ENCODE data around the gene SLC7A9. TPM values are rescaled to one million over a fixed set of nuclear protein-coding genes. Genes with fewer than 3 reads are reported as not detected.
"Not testable (repeated sequence)": the region's sequence is repeated elsewhere in the genome, so short reads cannot be mapped to it uniquely, and the experiment has no call there.

SLC7A9 gene
- total RNA-seq, 1 donor from 2014 or later, result 5.4 TPM

DNA sequence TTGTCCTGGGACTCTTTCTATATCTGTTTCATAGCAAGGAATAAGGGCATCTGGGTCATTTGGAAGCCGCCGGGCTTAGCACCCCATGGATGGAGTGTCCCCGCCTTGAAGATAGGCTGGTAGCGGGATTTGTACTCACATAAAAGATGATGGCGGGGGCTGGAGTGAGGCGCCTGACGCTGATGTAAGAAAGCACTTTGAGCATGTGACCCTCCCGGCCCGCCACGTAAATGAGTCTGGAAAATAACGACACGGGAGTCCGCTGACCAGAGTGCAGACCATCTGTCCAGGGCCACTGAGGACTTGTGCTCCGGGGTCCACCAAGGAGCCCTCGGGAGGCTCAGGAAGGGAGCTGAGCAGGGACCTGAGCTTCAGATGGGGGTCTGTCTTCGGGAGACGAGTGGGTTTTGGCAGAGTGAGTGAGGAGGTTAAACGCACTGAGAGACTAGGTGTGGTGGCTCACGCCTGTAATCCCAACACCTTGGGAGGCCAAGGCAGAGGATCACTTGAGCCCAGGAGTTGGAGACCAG is 25.8 kb downstream of the SLC7A9 start:
- no peak for DNase-seq (ENCODE audit: low spot score, unreplicated experiment)
- Mint-ChIP-seq H3K9me3 (ENCODE audit: low read depth) (peaks cover 13% of the 10 kb centered on the region), H3K36me3 (ENCODE audit: insufficient read depth) (peaks cover 23% of the 10 kb centered on the region), H3K4me3 (ENCODE audit: low read depth) (no peak overlapping the region), H3K27me3 (no peaks in the 10 kb centered on the region), H3K4me1 (ENCODE audit: low read depth) (no peaks in the 10 kb centered on the region), H3K27ac (no peak overlapping the region)
- TF ChIP-seq, protein P1, sequence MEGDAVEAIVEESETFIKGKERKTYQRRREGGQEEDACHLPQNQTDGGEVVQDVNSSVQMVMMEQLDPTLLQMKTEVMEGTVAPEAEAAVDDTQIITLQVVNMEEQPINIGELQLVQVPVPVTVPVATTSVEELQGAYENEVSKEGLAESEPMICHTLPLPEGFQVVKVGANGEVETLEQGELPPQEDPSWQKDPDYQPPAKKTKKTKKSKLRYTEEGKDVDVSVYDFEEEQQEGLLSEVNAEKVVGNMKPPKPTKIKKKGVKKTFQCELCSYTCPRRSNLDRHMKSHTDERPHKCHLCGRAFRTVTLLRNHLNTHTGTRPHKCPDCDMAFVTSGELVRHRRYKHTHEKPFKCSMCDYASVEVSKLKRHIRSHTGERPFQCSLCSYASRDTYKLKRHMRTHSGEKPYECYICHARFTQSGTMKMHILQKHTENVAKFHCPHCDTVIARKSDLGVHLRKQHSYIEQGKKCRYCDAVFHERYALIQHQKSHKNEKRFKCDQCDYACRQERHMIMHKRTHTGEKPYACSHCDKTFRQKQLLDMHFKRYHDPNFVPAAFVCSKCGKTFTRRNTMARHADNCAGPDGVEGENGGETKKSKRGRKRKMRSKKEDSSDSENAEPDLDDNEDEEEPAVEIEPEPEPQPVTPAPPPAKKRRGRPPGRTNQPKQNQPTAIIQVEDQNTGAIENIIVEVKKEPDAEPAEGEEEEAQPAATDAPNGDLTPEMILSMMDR (IDR thresholded peaks at IDR 0.05; ENCODE audit: unreplicated experiment), result no peak

DNA sequence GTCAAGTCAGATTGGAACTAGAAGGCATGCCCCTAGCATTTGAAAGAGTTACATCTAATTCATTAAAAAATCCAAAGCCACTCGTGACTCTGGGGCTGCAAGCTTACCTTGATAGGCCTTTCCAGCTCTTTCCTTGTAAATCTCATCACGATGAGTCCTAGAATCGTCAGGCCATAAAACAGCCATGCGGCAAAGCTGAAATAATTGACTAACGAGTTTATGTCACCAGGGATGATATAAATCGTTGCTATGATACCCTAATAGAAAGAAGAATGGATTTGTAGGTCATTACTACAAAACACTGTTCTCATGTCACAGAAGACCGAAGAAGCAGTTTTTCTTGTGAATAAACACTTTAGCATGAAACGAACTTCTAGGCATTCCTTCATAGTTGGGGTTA is 27.5 kb downstream of the SLC7A9 start:
- Mint-ChIP-seq H3K9me3 (ENCODE audit: low read depth) (peaks cover 13% of the 10 kb centered on the region), H3K36me3 (ENCODE audit: insufficient read depth) (peaks cover 22% of the 10 kb centered on the region), H3K4me3 (ENCODE audit: low read depth) (no peak overlapping the region), H3K27me3 (no peaks in the 10 kb centered on the region), H3K27ac (no peak overlapping the region), H3K4me1 (ENCODE audit: low read depth) (no peaks in the 10 kb centered on the region)
- TF ChIP-seq, protein P1 (IDR thresholded peaks at IDR 0.05; ENCODE audit: unreplicated experiment), result no peak
- no peak for DNase-seq (ENCODE audit: low spot score, unreplicated experiment)

DNA sequence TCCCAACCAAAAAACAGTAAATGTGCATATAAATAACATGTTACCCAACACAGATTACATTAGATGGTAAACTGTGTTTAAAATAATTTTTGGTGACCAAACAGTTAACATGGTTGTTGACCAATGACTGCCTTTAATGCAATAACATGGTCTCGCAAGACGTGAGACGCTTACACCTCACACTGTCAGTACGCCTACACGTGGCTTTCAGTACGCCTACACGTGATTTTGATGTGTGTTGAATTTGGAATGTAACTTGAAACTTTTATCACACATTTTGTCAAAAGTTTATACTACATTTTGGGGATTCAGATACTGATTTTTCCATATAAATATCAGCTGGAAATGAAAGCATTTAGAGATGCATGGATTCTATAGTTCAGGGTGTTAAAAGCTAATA is 32.0 kb downstream of the SLC7A9 start:
- Mint-ChIP-seq H3K27me3 (no peaks in the 10 kb centered on the region), H3K27ac (no peak overlapping the region), H3K4me3 (ENCODE audit: low read depth) (no peak overlapping the region), H3K4me1 (ENCODE audit: low read depth) (no peaks in the 10 kb centered on the region), H3K36me3 (ENCODE audit: insufficient read depth) (peaks cover 16% of the 10 kb centered on the region), H3K9me3 (ENCODE audit: low read depth) (peaks cover 13% of the 10 kb centered on the region)
- no peak for DNase-seq (ENCODE audit: low spot score, unreplicated experiment)
- TF ChIP-seq, protein P1 (IDR thresholded peaks at IDR 0.05; ENCODE audit: unreplicated experiment), result no peak

DNA sequence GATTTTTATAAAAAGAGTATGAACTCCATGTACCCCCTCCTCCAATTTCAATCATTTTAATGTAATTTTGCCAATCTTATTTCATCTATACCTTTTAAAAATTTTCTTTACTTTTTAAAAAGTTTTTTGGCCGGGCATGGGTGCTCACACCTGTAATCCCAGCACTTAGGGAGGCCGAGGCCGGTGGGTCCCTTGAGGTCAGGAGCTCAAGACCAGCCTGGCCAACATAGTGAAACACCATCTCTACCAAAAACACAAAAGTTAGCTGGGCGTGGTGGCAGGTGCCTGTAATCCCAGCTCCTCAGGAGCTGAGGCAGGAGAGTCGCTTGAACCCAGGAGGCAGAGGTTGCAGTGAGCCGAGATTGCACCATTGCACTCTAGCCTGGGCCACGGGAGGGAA is 36.2 kb downstream of the SLC7A9 start:
- H3K4me3 Mint-ChIP-seq (ENCODE audit: low read depth); H3K27ac Mint-ChIP-seq; H3K4me1 Mint-ChIP-seq (ENCODE audit: low read depth); H3K9me3 Mint-ChIP-seq (ENCODE audit: low read depth); DNase-seq (ENCODE audit: low spot score, unreplicated experiment); H3K27me3 Mint-ChIP-seq: not testable (repeated sequence)
- H3K36me3 Mint-ChIP-seq (ENCODE audit: insufficient read depth), result peaks cover 10% of the 10 kb centered on the region

DNA sequence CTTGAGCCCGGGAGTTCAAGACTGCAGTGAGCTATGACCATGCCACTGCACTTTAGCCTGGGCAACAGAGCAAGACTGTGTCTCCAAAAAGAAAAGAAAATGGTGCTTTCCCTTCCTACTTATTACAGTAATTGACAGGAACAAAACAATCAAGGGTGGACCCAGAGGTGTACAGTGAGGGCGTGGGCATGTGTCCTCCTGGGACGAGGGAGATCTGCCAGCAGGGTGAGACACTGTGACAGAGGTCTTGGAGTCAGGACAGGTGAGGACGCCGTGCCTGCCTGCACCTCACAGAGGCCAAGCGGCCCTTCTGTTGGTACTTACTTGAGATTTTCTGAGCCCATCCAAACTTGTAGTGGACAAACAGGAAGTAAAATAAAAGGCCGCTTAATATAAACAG is 36.7 kb downstream of the SLC7A9 start:
- not testable (repeated sequence) for H3K4me1 Mint-ChIP-seq (ENCODE audit: low read depth); H3K27me3 Mint-ChIP-seq; H3K4me3 Mint-ChIP-seq (ENCODE audit: low read depth); H3K9me3 Mint-ChIP-seq (ENCODE audit: low read depth); DNase-seq (ENCODE audit: low spot score, unreplicated experiment); H3K27ac Mint-ChIP-seq
- peaks cover 10% of the 10 kb centered on the region for H3K36me3 Mint-ChIP-seq (ENCODE audit: insufficient read depth)

DNA sequence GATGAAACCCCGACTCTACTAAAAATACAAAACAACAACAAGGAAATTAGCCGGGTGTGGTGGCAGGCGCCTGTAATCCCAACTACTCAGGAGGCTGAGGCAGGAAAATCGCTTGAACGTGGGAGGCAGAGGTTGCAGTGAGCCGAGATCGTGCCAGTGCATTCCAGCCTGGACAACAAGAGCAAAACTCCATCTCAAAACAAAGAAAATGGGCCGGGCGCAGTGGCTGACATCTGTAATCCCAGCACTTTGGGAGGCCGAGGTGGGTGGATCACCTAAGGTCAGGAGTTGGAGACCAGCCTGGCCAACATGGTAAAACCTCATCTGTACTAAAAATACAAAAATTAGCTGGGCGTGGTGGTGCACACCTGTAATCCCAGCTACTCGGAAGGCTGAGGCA is 37.5 kb downstream of the SLC7A9 start:
- not testable (repeated sequence) for H3K9me3 Mint-ChIP-seq (ENCODE audit: low read depth); DNase-seq (ENCODE audit: low spot score, unreplicated experiment); H3K27ac Mint-ChIP-seq; H3K4me3 Mint-ChIP-seq (ENCODE audit: low read depth); H3K4me1 Mint-ChIP-seq (ENCODE audit: low read depth); H3K27me3 Mint-ChIP-seq
- H3K36me3 Mint-ChIP-seq (ENCODE audit: insufficient read depth), result peaks cover 10% of the 10 kb centered on the region

DNA sequence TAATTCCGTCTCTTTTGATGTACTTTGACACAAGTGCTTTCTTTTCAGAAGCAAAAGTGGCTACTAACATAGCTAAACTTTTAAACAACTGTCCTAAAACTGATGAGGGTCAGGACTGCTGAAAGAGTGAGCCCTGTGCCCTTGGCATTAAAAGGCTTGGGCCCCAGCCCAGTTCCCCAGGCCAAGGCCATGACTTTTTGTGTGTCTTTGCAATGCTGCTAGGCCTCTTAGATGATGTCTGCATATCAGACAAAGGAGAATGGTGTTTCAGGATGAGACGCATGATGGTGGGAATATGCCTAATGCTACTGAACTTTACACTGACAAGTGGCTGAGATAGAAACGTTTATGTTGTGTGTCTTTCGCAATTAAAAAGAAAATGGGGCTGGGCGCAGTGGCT is 38.0 kb downstream of the SLC7A9 start:
- TF ChIP-seq, protein P1 (IDR thresholded peaks at IDR 0.05; ENCODE audit: unreplicated experiment), result no peak
- Mint-ChIP-seq H3K36me3 (ENCODE audit: insufficient read depth) (peaks cover 10% of the 10 kb centered on the region), H3K4me3 (ENCODE audit: low read depth) (no peak overlapping the region), H3K27ac (no peak overlapping the region), H3K9me3 (ENCODE audit: low read depth) (no peaks in the 10 kb centered on the region), H3K27me3 (no peaks in the 10 kb centered on the region), H3K4me1 (ENCODE audit: low read depth) (peaks cover 2% of the 10 kb centered on the region)
- DNase-seq (ENCODE audit: low spot score, unreplicated experiment), result no peak

All from progenitor cell of endocrine pancreas (in vitro differentiated cells).